ENCODE measurements around the gene FGF18.
"Not testable (repeated sequence)": the region's sequence is repeated elsewhere in the genome, so short reads cannot be mapped to it uniquely, and the experiment has no call there.

Gene FGF18

GRCh38 chr5:171476701-171477100 is 57.3 kb downstream of the FGF18 start:
- no peak for DNase-seq

- no peak for DNase-seq
Observed at GRCh38 chr5:171477101-171477500, 57.7 kb downstream of the FGF18 start.

- no peak for DNase-seq
Observed at GRCh38 chr5:171477666-171478065, 58.2 kb downstream of the FGF18 start.

- no peak for DNase-seq
Observed at GRCh38 chr5:171478946-171479775, 59.7 kb downstream of the FGF18 start.

- DNase-seq = no peak
Observed at GRCh38 chr5:171479776-171480125, 60.3 kb downstream of the FGF18 start.

- DNase-seq = no peak
Observed at GRCh38 chr5:171480239-171480638, 60.8 kb downstream of the FGF18 start.

- DNase-seq = no peak
Observed at GRCh38 chr5:171481571-171482433, 62.4 kb downstream of the FGF18 start.

GRCh38 chr5:171482434-171482730 is 62.9 kb downstream of the FGF18 start:
- no peak for DNase-seq

- no peak for DNase-seq
Observed at GRCh38 chr5:171483551-171484135, 64.2 kb downstream of the FGF18 start.

GRCh38 chr5:171484460-171484899 is 65.0 kb downstream of the FGF18 start:
- DNase-seq = no peak

GRCh38 chr5:171485668-171486067 is 66.2 kb downstream of the FGF18 start:
- DNase-seq = no peak

- DNase-seq = no peak
Observed at GRCh38 chr5:171486613-171487012, 67.2 kb downstream of the FGF18 start.

- DNase-seq = no peak
Observed at GRCh38 chr5:171488876-171489275, 69.4 kb downstream of the FGF18 start.

- DNase-seq = no peak
Observed at GRCh38 chr5:171492781-171493180, 73.3 kb downstream of the FGF18 start.

- DNase-seq = no peak
Observed at GRCh38 chr5:171493646-171494393, 74.4 kb downstream of the FGF18 start.

GRCh38 chr5:171494452-171495121 is 75.1 kb downstream of the FGF18 start:
- no peak for DNase-seq

GRCh38 chr5:171495122-171495700 is 75.8 kb downstream of the FGF18 start:
- DNase-seq = no peak

- DNase-seq = no peak
Observed at GRCh38 chr5:171496456-171496855, 77.0 kb downstream of the FGF18 start.

- DNase-seq = not testable (repeated sequence)
Observed at GRCh38 chr5:171497494-171497893, 78.0 kb downstream of the FGF18 start.

- no peak for DNase-seq
Observed at GRCh38 chr5:171498166-171498565, 78.7 kb downstream of the FGF18 start.

GRCh38 chr5:171499611-171500010 is 80.2 kb downstream of the FGF18 start:
- no peak for DNase-seq

GRCh38 chr5:171505473-171506043 is 86.1 kb downstream of the FGF18 start:
- no peak for DNase-seq

Data from NCI-H2029 treated with DMSO at 0.1 percent for 48 hours (cell line).